Endothelial cell (in vitro differentiated cells): ENCODE measurements around the gene NUDT16. TPM values are rescaled to one million over a fixed set of nuclear protein-coding genes. Genes with fewer than 3 reads are reported as not detected.
A peak's percentile ranks its signal among the peaks of the same experiment; 100 is the strongest.
"Not testable (repeated sequence)": the region's sequence is repeated elsewhere in the genome, so short reads cannot be mapped to it uniquely, and the experiment has no call there.

Source experiments
- DNase-seq: peaks from one replicate; pipeline ENCODE4 v3.0.0; 2021; ENCODE audit warnings: low spot score
- H3K27ac Mint-ChIP-seq: one replicate; pipeline ENCODE4 v1.8.0; 2021; ENCODE audit warnings: mixed read lengths, inconsistent platforms; ENCODE audit not compliant: unreplicated experiment
- H3K27me3 Mint-ChIP-seq: one replicate; pipeline ENCODE4 v1.8.0; 2021; ENCODE audit warnings: mild to moderate bottlenecking, moderate library complexity, mixed read lengths, inconsistent platforms; ENCODE audit not compliant: unreplicated experiment
- H3K36me3 Mint-ChIP-seq: one replicate; pipeline ENCODE4 v1.8.0; 2021; ENCODE audit warnings: mild to moderate bottlenecking, low read depth, mixed read lengths, inconsistent platforms; ENCODE audit not compliant: unreplicated experiment
- H3K4me1 Mint-ChIP-seq: one replicate; pipeline ENCODE4 v1.8.0; 2021; ENCODE audit warnings: mild to moderate bottlenecking, mixed read lengths, inconsistent platforms; ENCODE audit not compliant: unreplicated experiment
- H3K4me3 Mint-ChIP-seq: one replicate; pipeline ENCODE4 v1.8.0; 2021; ENCODE audit warnings: mild to moderate bottlenecking, mixed read lengths, inconsistent platforms; ENCODE audit not compliant: unreplicated experiment
- H3K9me3 Mint-ChIP-seq: one replicate; pipeline ENCODE4 v1.8.0; 2021; ENCODE audit warnings: mixed read lengths, inconsistent platforms; ENCODE audit not compliant: unreplicated experiment
- total RNA-seq: library from RNA; stranded (reverse); fragmentation: NEBNext Ultra II Directional; extraction: Animal tissue kit (Norgen Biotek cat#: 25700); gene quantifications from one replicate; pipeline ENCODE4 v1.2.1, GENCODE V29; 2021; ENCODE audit not compliant: unreplicated experiment
- TF ChIP-seq, protein P1 (sequence below): fragments of 200-600 bp; sonication (generic); IDR thresholded peaks from one replicate; pipeline ENCODE4 v1.5.0; 2021; ENCODE audit warnings: antibody characterized with exemption; ENCODE audit not compliant: unreplicated experiment

Gene NUDT16
- total RNA-seq, 1 donor from 2014 or later: 26.0 TPM

DNA sequence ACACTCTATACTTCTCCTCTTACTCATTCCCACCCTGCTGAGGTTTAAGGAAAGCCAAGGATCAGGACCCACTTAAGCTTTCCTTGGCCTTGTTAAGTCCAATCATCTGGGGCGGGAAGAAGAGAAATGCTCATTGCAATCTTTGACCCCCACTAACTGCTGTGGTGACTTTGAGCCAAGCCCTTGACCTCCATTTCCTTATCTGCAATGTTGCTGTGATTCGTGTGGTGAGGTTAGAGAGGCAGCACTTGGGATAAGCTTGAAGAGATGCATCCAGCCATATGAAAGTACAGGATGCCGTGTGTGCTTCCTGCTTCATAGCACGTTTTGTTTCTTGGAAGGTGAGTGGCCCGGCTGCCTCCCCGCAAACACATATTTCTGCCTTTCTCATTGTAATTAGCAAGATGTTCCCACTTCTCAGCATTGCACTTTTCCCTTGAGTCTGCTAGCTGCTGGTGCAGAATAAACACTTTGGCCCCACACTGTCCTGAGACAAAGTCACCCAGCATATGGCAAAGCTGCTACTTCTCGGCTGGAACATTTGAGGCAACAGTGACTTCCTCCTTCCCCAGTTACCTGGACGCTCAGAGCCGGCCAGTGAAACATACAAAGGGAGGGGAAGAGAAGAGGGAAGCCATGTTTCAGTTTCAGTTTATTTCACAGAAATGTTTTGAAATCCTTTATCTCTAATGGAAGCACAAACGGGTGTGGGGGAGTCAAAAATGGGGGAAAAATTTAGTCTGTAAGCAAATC, 10.5 kb upstream of the NUDT16 start:
- Mint-ChIP-seq H3K27me3 (no peaks in the 10 kb centered on the region), H3K36me3 (peaks cover 11% of the 10 kb centered on the region), H3K27ac (peak overlapping the region; percentile 78), H3K9me3 (no peaks in the 10 kb centered on the region), H3K4me3 (no peak overlapping the region), H3K4me1 (peaks cover 19% of the 10 kb centered on the region)
- DNase-seq: no peak
- TF ChIP-seq, protein P1, sequence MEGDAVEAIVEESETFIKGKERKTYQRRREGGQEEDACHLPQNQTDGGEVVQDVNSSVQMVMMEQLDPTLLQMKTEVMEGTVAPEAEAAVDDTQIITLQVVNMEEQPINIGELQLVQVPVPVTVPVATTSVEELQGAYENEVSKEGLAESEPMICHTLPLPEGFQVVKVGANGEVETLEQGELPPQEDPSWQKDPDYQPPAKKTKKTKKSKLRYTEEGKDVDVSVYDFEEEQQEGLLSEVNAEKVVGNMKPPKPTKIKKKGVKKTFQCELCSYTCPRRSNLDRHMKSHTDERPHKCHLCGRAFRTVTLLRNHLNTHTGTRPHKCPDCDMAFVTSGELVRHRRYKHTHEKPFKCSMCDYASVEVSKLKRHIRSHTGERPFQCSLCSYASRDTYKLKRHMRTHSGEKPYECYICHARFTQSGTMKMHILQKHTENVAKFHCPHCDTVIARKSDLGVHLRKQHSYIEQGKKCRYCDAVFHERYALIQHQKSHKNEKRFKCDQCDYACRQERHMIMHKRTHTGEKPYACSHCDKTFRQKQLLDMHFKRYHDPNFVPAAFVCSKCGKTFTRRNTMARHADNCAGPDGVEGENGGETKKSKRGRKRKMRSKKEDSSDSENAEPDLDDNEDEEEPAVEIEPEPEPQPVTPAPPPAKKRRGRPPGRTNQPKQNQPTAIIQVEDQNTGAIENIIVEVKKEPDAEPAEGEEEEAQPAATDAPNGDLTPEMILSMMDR: no peak

DNA sequence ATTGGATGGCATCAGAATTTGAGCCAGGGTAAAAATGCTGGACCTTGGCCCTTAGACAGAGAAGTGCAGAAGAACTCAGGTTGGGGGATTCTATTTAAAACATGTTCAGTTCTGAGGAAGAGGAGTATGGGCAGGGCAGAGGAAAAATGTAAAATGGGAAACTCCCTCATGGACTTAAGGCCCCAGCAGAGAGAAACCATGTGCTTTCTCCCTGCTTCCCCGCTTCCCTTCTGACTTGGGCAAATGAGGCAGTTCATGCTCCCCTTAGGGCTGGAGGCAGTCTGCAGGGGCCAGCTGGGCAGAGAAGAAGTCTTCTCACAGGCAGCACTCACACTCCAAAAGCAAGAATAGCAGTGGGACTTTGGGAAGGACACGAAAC, 9.9 kb upstream of the NUDT16 start:
- TF ChIP-seq, protein P1: no peak
- Mint-ChIP-seq H3K36me3 (peaks cover 11% of the 10 kb centered on the region), H3K27me3 (no peaks in the 10 kb centered on the region), H3K4me1 (peaks cover 19% of the 10 kb centered on the region), H3K4me3 (no peak overlapping the region), H3K9me3 (no peaks in the 10 kb centered on the region), H3K27ac (peak overlapping the region; percentile 78)
- DNase-seq: no peak

DNA sequence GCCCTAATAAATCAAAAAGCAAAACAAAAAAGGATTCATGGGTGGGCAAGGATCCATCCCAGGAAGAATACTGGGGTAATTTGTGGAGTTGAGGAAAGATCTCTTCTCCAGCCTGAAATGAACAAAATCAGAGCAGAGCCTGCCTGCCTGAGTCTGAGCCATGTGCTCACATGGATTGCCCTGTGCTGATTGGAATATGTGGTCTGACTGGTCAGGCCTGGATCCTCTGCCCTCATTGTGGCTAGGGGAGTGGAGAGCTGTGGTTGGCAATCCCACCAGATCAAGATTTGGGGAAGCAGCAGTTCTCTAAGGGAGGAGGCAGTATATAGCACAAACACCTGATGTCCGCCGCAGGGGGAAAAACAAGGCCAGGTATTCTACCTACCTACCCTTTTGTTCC, 6.8 kb upstream of the NUDT16 start:
- Mint-ChIP-seq H3K9me3 (no peaks in the 10 kb centered on the region), H3K4me1 (peaks cover 23% of the 10 kb centered on the region), H3K36me3 (peaks cover 11% of the 10 kb centered on the region), H3K4me3 (no peak overlapping the region), H3K27me3 (no peaks in the 10 kb centered on the region), H3K27ac (no peak overlapping the region)
- TF ChIP-seq, protein P1: no peak
- no peak for DNase-seq

DNA sequence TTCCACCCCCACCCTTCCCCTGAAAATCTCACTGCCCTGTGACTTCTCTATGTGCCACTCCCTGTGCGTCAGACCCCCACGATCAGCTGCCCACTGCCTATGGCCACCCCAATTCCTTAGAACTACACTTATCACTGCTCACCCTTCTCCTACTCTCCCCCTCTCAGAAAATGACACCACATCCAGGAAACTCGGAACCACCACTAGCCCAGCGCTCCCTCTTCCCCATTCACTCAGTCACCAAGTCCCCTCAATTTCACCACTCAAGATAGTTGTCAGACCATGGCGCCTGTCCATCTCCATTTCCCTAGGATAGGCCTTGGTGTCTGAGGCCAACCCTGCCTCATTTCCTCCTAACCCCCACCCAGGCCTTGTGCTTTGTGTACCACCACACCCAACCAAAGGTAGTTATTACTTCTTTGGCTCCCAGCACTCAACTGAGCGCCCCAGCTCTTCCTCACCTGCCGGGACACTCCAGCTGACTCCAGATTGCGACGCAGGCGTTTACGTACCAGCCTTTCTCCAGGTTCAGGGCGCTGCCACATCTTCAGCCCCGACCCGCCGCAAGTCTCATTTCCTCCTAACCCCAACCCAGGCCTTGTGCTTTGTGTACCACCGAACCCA, 641 bp upstream of the NUDT16 start:
- Mint-ChIP-seq H3K36me3 (peaks cover 21% of the 10 kb centered on the region), H3K4me1 (peaks cover 27% of the 10 kb centered on the region)
- DNase-seq: not testable (repeated sequence)

DNA sequence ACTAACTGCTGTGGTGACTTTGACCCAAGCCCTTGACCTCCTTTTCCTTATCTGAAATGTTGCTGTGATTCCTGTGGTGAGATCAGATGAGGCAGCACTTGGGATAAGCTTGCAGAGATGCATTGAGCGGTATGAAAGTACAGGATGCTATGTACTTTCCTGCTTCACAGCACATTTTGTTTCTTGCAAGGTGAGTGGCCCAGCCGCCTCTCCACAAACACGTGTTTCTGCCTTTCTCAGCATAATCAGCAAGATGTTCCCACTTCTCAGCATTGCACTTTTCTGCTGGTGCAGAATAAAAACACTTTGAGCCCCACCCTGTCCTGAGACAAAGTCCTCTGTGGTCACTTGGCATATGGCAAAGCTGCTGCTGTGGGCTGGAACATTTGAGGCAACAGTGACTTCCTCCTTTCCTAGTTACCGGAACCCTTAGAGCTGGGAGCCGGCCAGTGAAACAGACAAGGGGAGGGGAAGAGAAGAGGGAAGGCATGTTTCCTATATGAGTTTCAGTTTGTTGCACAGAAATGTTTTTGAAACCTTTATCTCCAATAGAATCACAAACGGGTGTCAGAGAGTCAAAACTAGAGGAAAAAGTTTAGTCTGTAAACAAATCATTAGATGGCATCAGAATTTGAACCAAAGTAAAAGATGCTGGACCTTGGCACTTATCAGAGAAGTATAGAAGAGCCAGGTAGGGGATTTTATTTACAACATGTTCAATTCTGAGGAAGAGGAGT, 5.0 kb downstream of the NUDT16 start:
- DNase-seq: no peak
- Mint-ChIP-seq H3K27me3 (peaks cover 16% of the 10 kb centered on the region), H3K4me1 (peaks cover 46% of the 10 kb centered on the region), H3K36me3 (peaks cover 24% of the 10 kb centered on the region), H3K4me3 (no peak overlapping the region), H3K9me3 (no peaks in the 10 kb centered on the region), H3K27ac (peak overlapping the region; percentile 2)
- TF ChIP-seq, protein P1: no peak

More for the DNA sequence above, 641 bp upstream of the NUDT16 start:
- H3K9me3 Mint-ChIP-seq: not testable (repeated sequence)
- peak overlapping the region; percentile 64 for H3K27ac Mint-ChIP-seq
- H3K27me3 Mint-ChIP-seq: peaks cover 12% of the 10 kb centered on the region
- peak overlapping the region; percentile 96 for H3K4me3 Mint-ChIP-seq
